NT2/D1 (cell line): Measurements from ENCODE around the gene PTRH1.

Source experiments
- SUZ12 ChIP-seq: IDR thresholded peaks from 2 replicates; pipeline ENCODE4 v1.6.1; 2011; ENCODE audit not compliant: insufficient read length, insufficient read depth; ENCODE audit errors: extremely low read depth
- ZNF274 ChIP-seq: IDR thresholded peaks from 2 replicates; pipeline ENCODE4 v1.6.1; 2011; ENCODE audit warnings: mild to moderate bottlenecking, low read depth, low read length

- TF ChIP-seq SUZ12 (no peak), ZNF274 (no peak)
Observed at GRCh38 chr9:127749090-127749787, 33.8 kb upstream of the PTRH1 start.
